Activated CD8-positive, alpha-beta memory T cell treated with anti-CD3 and anti-CD28 coated beads, Interleukin-2, amount 50 U/mL, for 48 hours (primary cell): ENCODE data around the gene FAXDC2.

Experiments used
- DNase-seq: peaks from one replicate; pipeline ENCODE4 v3.0.0-alpha.2; 2020

The FAXDC2 gene

DNA sequence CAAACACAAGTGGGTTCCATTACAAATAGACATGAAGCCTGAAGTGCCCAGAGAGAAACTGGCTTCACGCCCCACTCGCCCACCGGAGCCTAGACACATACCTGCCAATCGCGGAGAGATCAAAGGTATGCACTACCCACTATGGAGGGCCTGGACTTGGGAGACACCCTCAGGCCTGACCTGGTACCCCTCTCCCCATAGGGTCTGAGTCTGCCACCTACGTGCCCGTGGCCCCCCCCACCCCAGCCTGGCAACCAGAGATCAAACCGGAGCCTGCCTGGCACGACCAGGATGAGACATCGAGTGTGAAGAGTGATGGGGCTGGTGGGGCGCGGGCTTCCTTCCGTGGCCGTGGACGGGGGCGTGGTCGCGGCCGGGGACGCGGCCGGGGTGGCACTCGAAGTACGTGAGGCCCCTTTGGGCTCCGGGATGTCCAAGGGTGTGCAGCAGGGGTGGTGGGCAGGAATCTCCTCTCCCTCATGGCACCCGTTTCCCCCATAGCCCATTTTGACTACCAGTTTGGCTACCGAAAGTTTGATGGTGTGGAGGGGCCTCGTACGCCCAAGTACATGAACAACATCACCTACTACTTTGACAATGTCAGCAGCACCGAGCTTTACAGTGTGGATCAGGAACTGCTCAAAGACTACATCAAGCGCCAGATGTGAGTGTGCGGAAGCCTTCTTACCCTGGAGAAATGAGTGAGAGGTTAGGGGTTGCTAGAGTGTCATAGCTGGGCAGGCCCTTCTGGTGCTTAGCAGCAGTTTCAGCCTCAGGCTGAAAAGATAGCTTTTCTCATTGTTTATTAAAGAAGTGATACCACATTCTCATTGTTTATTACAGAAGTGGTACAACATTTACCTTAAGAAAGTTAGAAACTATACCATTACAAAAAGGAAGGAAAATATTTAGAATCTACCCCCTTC is 56.5 kb downstream of the FAXDC2 start:
- no peak for DNase-seq

DNA sequence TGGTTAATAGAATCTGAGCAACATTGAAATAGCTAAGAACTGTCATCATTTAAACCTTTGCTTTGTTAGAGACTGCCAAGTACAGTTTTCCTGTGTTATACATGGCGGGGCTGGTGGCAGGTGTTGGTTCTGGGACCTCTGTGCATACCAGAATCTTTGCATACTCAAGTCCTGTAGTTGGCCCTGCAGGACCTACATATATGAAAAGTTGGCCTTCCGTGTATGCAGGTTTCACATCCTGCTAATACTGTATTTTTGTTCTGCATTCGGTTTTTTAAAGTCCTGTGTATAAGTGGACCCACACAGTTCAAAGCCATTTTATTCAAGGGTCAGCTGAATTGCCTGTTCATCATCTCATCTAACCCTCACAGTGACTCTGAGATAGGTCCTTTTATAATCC is 58.9 kb downstream of the FAXDC2 start:
- no peak for DNase-seq

DNA sequence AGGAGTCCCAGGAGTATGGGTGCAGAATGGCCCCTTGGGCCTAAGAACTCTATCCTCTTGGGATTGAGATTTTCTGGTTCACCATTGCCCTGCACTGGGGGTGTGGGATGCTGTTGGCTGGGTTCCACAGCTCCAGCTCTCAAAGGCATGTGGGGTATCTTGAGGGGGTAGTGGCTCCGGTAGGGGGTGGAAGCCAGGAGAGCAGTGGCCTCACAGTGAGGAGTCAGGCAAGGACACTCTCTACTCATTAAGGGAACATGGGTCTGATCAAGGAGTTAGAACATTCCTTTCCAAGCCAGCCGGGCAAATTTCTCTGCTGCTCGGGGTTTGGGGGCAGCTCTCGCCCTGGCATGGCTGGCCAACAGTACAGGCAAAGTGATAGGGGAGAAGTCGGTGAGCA is 62.2 kb downstream of the FAXDC2 start:
- DNase-seq: no peak

DNA sequence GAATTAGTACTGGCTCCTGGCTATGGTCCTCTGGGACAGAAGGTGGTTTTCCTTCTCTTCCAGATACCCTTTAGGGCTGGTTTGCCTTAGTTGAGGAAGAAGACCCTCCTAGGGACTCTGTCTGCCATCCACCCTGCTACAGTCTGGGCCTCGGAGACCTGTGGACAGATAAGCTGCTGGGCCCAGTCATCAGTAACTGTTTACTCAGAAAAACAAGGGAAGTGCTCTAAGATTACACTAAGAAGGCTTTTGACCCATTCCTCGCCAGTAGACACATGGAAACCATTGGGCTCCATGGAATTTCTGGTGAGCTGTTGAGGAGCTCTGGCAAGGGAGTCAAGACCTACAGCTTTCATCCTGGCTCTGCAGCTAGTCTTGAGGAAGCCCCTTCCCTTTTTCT is 64.0 kb downstream of the FAXDC2 start:
- no peak for DNase-seq

DNA sequence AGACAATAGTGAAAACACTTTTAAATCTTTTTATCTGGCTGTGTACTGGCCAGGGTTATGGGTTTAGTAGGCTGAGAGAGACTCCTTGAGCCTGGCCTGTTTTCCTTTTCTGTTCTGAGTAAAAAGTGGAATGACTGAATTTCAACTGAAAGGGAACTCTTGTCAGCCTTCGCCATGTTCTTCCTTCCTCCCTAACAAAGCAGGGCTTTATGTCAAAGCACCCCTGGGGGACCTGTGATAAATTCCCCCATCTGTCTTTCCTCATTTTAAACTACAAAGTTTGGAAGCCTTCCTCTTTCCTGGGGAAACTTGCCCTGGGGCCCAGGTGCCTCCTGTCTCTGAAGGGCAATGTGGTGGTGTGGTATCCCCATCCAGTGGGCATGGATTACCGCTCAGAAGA is 65.5 kb downstream of the FAXDC2 start:
- no peak for DNase-seq

DNA sequence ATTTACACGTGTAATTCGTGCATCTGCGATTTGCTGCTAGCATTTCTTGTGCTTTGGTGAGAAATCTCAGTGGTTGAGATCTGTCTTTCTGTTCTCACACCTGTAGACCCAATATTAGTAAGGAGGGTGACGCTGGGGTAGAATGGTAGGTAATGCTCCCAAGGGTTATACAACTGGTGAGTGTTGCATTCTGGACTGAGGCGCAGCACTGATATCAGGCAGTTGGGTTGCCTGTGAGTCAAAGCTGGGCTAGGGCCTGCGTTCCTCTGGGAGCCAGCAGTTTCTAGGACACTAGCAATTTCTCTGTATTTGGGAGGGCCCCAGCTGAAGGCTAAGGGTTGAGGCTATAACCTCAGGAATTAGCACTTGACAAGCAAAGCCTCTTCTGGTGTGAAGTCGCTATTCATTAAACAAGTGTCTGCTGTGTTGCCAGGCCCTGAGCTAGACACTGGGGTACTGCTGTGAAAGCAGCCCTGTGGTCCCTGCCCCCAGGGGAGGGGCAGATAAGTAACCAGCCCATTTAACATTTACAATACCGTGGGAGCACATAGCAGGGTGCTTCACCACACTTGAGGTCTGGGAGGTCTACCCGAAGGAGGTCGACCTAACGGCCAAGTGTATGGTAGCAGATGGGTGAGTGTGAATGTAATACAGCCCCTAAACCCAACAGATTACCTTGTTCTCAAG is 66.5 kb downstream of the FAXDC2 start:
- no peak for DNase-seq

DNA sequence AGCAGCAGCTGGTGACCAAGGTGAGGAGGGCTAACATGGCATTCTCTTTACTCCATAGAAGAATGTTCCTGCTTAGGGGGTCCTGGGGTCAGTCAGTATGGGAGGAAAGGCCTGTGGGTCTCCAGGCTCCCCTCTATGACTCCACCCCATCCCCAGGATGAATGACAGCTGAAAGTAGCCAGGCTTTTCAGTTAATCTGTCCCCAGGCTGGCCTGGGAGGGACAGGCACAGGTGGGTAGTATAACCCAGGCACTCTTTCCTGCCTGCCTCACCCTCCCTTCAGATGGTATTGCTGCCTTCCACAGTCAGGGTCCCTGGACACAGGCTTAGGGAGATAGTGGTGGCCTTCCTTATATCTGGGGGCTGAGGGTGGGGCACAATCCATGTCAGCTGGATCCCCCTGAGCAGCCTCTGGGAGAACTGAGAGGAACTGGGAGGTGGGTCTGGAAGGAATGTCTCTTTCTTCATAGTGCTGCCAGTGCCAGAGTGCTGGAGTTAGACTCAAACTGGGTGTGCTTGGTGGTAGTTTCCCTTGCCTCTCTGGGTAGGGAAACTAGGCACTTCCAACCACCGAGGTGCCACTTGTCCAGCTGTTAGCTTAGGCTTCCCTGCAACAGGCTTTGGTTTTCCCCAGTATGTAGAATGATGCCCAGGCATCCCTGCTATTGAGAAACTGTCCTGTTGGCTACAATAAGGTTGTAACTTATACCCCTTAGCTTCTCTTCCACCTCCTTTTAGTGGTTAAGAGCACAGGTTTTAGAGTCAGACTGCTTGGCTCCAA is 67.4 kb downstream of the FAXDC2 start:
- DNase-seq: no peak

DNA sequence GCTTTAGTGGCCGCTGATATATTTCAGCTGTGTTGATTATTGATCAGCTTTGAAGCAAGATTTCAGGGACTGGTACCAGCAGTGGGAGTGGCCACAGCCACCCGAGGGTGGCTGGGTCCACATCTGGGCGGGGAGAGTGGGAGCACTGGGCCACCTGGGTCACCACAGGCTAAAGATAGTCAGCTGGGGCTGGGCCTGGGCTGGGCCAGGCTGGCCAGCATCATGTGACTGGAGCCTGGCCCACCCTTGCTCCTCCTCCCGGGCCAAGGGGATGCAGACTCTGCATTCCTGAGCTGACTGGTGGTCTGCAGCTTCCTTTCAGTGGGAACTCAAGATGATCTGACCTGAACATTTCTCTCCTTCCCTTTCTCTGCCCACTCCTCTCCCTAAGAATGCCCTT is 68.1 kb downstream of the FAXDC2 start:
- no peak for DNase-seq

DNA sequence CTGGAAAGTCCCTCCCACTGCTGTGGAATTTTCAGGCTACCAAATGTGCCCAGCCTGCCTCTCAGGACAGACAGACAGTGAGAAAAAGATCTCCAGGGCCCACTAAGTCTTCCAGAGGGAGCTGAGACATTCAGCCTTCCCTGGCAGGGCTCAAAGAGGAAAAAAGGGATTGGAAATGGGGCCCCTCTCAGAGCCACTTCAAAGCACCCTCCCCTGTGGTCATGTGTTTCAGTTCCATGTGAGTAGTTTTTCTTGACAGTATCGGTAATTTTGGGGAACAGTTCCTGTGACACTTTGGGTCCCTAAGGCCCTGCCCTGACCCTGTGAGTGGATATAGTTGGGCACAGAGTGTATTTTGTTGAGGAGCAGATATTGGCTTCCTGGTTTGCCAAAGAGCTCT is 70.3 kb downstream of the FAXDC2 start:
- DNase-seq: no peak

DNA sequence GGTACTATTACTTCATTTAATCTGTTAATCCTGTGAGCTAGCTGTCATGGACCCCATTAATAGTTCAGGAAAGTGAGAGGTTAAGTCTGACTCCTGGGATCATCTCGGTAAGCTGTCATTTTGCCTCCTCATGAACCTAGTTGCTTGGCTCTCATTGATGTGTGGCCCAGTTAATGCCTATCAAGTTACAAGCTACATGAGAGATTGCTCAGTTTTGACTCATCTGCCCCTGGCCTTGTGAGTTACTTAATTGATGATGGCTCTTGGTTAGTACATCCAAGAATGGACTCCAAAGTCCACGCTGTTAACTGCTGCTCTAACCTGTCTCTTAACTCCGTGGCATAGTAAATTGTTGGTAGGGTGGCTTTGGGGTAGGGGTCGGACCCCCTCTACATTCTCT is 71.3 kb downstream of the FAXDC2 start:
- no peak for DNase-seq

DNA sequence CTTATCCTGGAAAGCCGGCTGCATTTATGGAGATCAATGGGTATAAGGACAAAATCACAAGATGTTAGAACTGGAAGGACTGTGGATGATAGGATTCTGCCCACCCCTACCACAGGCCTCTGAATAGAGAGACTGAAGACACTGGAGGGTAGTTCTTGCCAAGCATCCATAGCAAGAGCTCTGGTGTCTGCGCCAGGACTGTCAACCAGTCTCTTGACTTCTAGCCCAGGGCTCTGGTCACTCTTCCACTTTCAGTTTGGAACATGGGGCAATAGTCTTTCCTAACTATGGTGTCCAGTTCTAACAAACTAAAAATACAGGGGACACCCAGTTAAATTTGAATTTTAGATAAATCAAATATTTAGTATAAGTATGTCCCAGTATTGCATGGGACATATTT is 71.9 kb downstream of the FAXDC2 start:
- no peak for DNase-seq

DNA sequence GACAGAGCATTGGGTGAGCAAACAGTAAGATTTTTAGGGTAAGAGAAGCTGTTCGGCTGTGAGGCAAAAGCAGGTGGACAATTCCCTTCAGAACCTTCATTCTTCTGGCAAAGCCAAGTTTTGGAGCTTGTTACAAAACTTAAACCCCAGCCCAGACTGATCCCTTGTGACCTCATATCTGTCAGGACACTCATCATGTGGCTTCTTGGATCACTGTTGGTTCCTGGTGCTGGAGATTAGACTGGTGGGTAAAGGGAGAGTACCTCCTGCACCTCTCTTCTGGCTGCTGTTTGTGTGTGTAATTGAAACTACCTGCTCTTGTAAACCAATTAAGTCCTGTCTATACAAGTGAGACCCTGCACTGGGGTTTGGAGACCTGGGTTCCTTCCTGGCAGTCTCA is 74.2 kb downstream of the FAXDC2 start:
- no peak for DNase-seq

DNA sequence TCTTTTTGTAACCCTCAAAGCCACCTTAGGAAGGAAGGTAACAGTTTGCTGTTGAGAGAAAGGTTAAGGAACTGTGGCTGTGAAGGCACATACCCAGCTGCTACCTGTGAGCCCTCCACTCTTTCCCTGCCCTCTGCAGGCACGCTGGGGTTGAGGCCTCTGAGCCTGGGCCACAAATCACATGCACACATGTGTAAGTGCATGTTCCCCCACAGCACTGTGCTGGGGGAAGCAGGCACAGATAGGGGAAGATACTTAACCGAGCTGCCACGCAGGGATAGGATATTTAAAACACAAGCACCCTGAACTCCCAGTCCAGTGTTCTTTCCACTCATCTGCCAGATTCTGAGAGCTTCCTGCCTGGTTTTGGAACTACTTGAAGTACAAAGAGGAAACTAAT is 77.1 kb downstream of the FAXDC2 start:
- no peak for DNase-seq

DNA sequence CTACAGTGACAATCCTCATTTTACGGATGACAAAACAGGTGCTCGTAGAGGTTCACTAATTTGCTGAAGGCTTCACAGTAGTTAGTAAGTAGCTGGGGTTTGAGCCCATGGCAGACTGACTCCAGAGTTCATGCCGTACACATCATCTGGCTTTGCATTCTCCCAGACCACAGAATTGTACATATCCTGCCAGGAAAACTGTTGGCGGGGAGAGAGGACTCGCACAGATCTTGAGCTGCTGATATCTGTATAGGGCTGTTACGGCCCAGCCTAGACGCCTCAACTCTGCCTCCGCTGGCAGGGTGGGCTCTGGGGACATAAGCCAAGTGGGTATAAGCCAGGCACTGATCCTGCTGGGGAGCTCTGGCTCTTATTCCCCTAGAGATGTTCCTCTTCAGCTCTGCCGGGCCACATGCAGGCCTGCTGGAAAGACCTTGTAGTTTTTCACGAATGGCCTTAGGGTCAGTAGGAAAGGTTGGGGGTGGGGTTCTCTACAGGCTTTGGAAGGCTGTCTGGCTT is 79.0 kb downstream of the FAXDC2 start:
- no peak for DNase-seq

DNA sequence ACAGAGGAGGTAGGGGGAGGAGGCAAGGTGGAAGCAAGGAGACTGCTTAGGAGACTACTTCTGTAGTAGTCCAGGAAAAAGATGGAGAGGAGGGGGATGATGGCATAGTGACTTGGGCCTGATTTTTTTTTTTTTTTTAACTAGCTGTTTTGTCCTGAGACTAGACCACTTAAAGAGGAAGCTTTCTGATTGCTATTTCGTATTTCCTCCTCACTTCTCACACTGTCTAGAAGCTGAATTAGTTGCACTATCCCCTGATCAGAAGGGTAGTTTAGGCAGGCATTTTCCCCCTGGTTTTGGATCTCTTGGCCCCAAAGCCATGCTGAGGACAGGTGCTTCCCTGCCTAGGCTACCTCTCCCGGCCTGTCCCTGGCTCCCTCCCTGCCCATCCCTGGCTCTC is 80.3 kb downstream of the FAXDC2 start:
- DNase-seq: no peak
